WTC11 (cell line): ENCODE results near the gene SH3RF2. TPM values are rescaled to one million over a fixed set of nuclear protein-coding genes. Genes with fewer than 3 reads are reported as not detected.

Experiments used
- ATAC-seq: fragments of 200-7000 bp; cut with Tn5 transposase; 2 replicates; pipeline ENCODE4 v1.10.0; 2021; ENCODE audit warnings: mild to moderate bottlenecking, moderate library complexity
- CTCF ChIA-PET: fragments of 300-600 bp; sonication (Branson Sonifier 250); formaldehyde crosslinking; loops from one replicate; lab custom pipeline; 2021; ENCODE audit warnings: antibody characterized with exemption; lab: Charles Lee
- POLR2A ChIA-PET: fragments of 350-600 bp; sonication (Branson Sonifier 250); formaldehyde crosslinking; loops from one replicate; lab custom pipeline; 2021; ENCODE audit warnings: antibody characterized with exemption; lab: Charles Lee
- DNase-seq: peaks from one replicate; pipeline ENCODE4 v3.0.0; 2021; ENCODE audit warnings: low spot score
- H3K27ac Mint-ChIP-seq: 2 replicates; pipeline ENCODE4 v1.8.0; 2021; ENCODE audit warnings: mixed read lengths
- H3K27me3 Mint-ChIP-seq: 2 replicates; pipeline ENCODE4 v1.8.0; 2021; ENCODE audit warnings: low read depth, mild to moderate bottlenecking, moderate library complexity, mixed read lengths
- H3K36me3 Mint-ChIP-seq: 2 replicates; pipeline ENCODE4 v1.8.0; 2021; ENCODE audit warnings: mixed read lengths
- H3K4me1 Mint-ChIP-seq: 2 replicates; pipeline ENCODE4 v1.8.0; 2022; ENCODE audit warnings: mixed read lengths
- H3K4me3 Mint-ChIP-seq: 2 replicates; pipeline ENCODE4 v1.8.0; 2021; ENCODE audit warnings: mild to moderate bottlenecking, moderate library complexity, mixed read lengths
- H3K9me3 Mint-ChIP-seq: 2 replicates; pipeline ENCODE4 v1.8.0; 2021; ENCODE audit warnings: mixed read lengths
- ATF1 ChIP-seq: sonication (generic); formaldehyde crosslinking; IDR thresholded peaks from 2 replicates; pipeline ENCODE4 v1.8.1; 2023; ENCODE audit warnings: mild to moderate bottlenecking, moderate library complexity, missing genetic modification reagents
- FOXJ3 ChIP-seq: sonication (generic); formaldehyde crosslinking; IDR thresholded peaks from 2 replicates; pipeline ENCODE4 v1.9.0; 2021; ENCODE audit warnings: missing genetic modification reagents, mild to moderate bottlenecking, borderline replicate concordance
- RELA ChIP-seq: sonication (generic); formaldehyde crosslinking; IDR thresholded peaks from 2 replicates; pipeline ENCODE4 v1.8.1; 2022; ENCODE audit warnings: missing genetic modification reagents, mild to moderate bottlenecking, borderline replicate concordance
- TEAD1 ChIP-seq: sonication (generic); formaldehyde crosslinking; IDR thresholded peaks from 2 replicates; pipeline ENCODE4 v1.8.0; 2022; ENCODE audit warnings: mild to moderate bottlenecking, missing genetic modification reagents
- ZNF121 ChIP-seq: sonication (generic); formaldehyde crosslinking; IDR thresholded peaks from 2 replicates; pipeline ENCODE4 v1.8.0; 2023; ENCODE audit warnings: missing genetic modification reagents
- ZNF219 ChIP-seq: sonication (generic); formaldehyde crosslinking; IDR thresholded peaks from 2 replicates; pipeline ENCODE4 v1.8.0; 2023; ENCODE audit warnings: missing genetic modification reagents, mild to moderate bottlenecking, borderline replicate concordance
- ZNF317 ChIP-seq: sonication (generic); formaldehyde crosslinking; IDR thresholded peaks from 2 replicates; pipeline ENCODE4 v1.8.1; 2023; ENCODE audit warnings: low read depth, mild to moderate bottlenecking, moderate library complexity, missing genetic modification reagents, borderline replicate concordance
- ZNF416 ChIP-seq: fragments of 250-450 bp; sonication (Bioruptor Pico); IDR thresholded peaks from 2 replicates; pipeline ENCODE4 v1.9.0; 2021; ENCODE audit warnings: mild to moderate bottlenecking, inconsistent platforms
- total RNA-seq: library from RNA; stranded (reverse); gene quantifications from 3 replicates; pipeline ENCODE4 v1.2.3, GENCODE V29; 2021
- TF ChIP-seq, protein P1 (sequence below): fragments of 250-450 bp; sonication (Bioruptor Pico); IDR thresholded peaks from 2 replicates; pipeline ENCODE4 v1.9.0; 2021; ENCODE audit warnings: mild to moderate bottlenecking
- TF ChIP-seq, protein P2 (sequence below): sonication (generic); formaldehyde crosslinking; IDR thresholded peaks from 2 replicates; pipeline ENCODE4 v1.8.1; 2023; ENCODE audit warnings: mild to moderate bottlenecking, missing genetic modification reagents, borderline replicate concordance
- TF ChIP-seq, protein P3 (sequence below): sonication (generic); formaldehyde crosslinking; IDR thresholded peaks from 2 replicates; pipeline ENCODE4 v1.8.1; 2022; ENCODE audit warnings: missing genetic modification reagents, borderline replicate concordance
- TF ChIP-seq, protein P4 (sequence below): sonication (generic); formaldehyde crosslinking; IDR thresholded peaks from 2 replicates; pipeline ENCODE4 v1.8.0; 2023; ENCODE audit warnings: mild to moderate bottlenecking, missing genetic modification reagents
- TF ChIP-seq, protein P5 (sequence below): sonication (generic); formaldehyde crosslinking; IDR thresholded peaks from 2 replicates; pipeline ENCODE4 v1.8.1; 2023; ENCODE audit warnings: mild to moderate bottlenecking, moderate library complexity, missing genetic modification reagents
- TF ChIP-seq, protein P6 (sequence below): sonication (generic); formaldehyde crosslinking; IDR thresholded peaks from 2 replicates; pipeline ENCODE4 v1.8.1; 2022; ENCODE audit warnings: low read depth, mild to moderate bottlenecking, moderate library complexity, missing genetic modification reagents, borderline replicate concordance

Gene SH3RF2
- total RNA-seq, 1 experiment from 2014 or later = 0.83 TPM

DNA sequence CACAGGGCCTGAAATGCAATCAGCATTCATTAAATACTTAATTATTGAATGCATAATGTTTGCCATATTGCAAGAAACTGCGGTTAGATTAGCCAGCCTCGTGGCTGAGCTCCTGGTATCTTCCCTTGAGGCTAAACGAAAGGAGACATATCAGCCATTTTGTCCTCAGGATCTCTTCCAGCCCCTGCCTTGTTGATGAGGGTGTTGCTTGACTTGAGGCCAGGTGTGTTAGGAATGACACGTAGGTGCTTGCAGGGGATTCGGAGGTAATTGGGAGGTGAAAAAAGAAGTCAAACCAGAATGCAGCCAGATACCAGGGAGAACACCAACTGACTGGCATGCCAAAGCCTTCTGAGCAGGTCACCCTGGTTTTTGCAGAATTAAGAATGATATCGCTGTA, 12.5 kb downstream of the SH3RF2 start (continued):
- TF ChIP-seq, protein P1, sequence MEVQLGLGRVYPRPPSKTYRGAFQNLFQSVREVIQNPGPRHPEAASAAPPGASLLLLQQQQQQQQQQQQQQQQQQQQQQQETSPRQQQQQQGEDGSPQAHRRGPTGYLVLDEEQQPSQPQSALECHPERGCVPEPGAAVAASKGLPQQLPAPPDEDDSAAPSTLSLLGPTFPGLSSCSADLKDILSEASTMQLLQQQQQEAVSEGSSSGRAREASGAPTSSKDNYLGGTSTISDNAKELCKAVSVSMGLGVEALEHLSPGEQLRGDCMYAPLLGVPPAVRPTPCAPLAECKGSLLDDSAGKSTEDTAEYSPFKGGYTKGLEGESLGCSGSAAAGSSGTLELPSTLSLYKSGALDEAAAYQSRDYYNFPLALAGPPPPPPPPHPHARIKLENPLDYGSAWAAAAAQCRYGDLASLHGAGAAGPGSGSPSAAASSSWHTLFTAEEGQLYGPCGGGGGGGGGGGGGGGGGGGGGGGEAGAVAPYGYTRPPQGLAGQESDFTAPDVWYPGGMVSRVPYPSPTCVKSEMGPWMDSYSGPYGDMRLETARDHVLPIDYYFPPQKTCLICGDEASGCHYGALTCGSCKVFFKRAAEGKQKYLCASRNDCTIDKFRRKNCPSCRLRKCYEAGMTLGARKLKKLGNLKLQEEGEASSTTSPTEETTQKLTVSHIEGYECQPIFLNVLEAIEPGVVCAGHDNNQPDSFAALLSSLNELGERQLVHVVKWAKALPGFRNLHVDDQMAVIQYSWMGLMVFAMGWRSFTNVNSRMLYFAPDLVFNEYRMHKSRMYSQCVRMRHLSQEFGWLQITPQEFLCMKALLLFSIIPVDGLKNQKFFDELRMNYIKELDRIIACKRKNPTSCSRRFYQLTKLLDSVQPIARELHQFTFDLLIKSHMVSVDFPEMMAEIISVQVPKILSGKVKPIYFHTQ = no peak

DNA sequence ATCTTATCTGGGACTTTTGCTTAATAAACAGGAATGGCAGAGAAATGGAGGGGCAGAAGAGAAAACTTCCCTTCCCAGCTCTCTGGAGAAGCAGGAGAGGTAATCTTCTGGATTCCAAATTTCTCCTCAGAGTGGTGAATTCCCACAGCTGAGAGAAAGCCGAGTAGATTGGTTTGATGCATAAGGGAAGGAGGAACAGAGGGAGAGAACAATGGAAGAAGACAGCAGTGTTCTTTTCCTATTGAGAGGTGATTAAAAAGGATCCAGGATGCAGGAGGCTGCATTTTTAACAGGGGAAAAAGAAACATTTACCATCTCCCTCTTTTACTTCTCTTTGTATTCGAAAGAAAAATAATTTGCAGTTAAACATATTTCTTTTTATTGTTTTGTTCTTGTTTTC, 13.1 kb downstream of the SH3RF2 start:
- Mint-ChIP-seq H3K4me1 (peaks cover 23% of the 10 kb centered on the region), H3K36me3 (no peaks in the 10 kb centered on the region), H3K4me3 (no peak overlapping the region)
- POLR2A ChIA-PET = no interaction called here
- CTCF ChIA-PET = interaction anchor here (1.9 kb wide), 1 partner anchor 32 kb away, joined by 6 read pairs; no protein-coding TSS in a partner anchor
- TF ChIP-seq RELA (CRISPR knock-in tag) (no peak), FOXJ3 (CRISPR knock-in tag) (no peak), ZNF317 (CRISPR knock-in tag) (no peak), ZNF219 (no peak), TEAD1 (CRISPR knock-in tag) (no peak), ZNF121 (no peak), ZNF416 (no peak), ATF1 (CRISPR knock-in tag) (no peak)
- TF ChIP-seq, protein P2, sequence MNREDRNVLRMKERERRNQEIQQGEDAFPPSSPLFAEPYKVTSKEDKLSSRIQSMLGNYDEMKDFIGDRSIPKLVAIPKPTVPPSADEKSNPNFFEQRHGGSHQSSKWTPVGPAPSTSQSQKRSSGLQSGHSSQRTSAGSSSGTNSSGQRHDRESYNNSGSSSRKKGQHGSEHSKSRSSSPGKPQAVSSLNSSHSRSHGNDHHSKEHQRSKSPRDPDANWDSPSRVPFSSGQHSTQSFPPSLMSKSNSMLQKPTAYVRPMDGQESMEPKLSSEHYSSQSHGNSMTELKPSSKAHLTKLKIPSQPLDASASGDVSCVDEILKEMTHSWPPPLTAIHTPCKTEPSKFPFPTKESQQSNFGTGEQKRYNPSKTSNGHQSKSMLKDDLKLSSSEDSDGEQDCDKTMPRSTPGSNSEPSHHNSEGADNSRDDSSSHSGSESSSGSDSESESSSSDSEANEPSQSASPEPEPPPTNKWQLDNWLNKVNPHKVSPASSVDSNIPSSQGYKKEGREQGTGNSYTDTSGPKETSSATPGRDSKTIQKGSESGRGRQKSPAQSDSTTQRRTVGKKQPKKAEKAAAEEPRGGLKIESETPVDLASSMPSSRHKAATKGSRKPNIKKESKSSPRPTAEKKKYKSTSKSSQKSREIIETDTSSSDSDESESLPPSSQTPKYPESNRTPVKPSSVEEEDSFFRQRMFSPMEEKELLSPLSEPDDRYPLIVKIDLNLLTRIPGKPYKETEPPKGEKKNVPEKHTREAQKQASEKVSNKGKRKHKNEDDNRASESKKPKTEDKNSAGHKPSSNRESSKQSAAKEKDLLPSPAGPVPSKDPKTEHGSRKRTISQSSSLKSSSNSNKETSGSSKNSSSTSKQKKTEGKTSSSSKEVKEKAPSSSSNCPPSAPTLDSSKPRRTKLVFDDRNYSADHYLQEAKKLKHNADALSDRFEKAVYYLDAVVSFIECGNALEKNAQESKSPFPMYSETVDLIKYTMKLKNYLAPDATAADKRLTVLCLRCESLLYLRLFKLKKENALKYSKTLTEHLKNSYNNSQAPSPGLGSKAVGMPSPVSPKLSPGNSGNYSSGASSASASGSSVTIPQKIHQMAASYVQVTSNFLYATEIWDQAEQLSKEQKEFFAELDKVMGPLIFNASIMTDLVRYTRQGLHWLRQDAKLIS (CRISPR knock-in tag) = no peak
- TF ChIP-seq, protein P3, sequence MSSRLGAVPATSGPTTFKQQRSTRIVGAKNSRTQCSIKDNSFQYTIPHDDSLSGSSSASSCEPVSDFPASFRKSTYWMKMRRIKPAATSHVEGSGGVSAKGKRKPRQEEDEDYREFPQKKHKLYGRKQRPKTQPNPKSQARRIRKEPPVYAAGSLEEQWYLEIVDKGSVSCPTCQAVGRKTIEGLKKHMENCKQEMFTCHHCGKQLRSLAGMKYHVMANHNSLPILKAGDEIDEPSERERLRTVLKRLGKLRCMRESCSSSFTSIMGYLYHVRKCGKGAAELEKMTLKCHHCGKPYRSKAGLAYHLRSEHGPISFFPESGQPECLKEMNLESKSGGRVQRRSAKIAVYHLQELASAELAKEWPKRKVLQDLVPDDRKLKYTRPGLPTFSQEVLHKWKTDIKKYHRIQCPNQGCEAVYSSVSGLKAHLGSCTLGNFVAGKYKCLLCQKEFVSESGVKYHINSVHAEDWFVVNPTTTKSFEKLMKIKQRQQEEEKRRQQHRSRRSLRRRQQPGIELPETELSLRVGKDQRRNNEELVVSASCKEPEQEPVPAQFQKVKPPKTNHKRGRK (CRISPR knock-in tag) = no peak
- TF ChIP-seq, protein P4, sequence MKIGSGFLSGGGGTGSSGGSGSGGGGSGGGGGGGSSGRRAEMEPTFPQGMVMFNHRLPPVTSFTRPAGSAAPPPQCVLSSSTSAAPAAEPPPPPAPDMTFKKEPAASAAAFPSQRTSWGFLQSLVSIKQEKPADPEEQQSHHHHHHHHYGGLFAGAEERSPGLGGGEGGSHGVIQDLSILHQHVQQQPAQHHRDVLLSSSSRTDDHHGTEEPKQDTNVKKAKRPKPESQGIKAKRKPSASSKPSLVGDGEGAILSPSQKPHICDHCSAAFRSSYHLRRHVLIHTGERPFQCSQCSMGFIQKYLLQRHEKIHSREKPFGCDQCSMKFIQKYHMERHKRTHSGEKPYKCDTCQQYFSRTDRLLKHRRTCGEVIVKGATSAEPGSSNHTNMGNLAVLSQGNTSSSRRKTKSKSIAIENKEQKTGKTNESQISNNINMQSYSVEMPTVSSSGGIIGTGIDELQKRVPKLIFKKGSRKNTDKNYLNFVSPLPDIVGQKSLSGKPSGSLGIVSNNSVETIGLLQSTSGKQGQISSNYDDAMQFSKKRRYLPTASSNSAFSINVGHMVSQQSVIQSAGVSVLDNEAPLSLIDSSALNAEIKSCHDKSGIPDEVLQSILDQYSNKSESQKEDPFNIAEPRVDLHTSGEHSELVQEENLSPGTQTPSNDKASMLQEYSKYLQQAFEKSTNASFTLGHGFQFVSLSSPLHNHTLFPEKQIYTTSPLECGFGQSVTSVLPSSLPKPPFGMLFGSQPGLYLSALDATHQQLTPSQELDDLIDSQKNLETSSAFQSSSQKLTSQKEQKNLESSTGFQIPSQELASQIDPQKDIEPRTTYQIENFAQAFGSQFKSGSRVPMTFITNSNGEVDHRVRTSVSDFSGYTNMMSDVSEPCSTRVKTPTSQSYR (CRISPR knock-in tag) = no peak
- TF ChIP-seq, protein P5, sequence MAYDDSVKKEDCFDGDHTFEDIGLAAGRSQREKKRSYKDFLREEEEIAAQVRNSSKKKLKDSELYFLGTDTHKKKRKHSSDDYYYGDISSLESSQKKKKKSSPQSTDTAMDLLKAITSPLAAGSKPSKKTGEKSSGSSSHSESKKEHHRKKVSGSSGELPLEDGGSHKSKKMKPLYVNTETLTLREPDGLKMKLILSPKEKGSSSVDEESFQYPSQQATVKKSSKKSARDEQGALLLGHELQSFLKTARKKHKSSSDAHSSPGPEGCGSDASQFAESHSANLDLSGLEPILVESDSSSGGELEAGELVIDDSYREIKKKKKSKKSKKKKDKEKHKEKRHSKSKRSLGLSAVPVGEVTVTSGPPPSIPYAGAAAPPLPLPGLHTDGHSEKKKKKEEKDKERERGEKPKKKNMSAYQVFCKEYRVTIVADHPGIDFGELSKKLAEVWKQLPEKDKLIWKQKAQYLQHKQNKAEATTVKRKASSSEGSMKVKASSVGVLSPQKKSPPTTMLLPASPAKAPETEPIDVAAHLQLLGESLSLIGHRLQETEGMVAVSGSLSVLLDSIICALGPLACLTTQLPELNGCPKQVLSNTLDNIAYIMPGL (CRISPR knock-in tag) = no peak
- TF ChIP-seq, protein P6, sequence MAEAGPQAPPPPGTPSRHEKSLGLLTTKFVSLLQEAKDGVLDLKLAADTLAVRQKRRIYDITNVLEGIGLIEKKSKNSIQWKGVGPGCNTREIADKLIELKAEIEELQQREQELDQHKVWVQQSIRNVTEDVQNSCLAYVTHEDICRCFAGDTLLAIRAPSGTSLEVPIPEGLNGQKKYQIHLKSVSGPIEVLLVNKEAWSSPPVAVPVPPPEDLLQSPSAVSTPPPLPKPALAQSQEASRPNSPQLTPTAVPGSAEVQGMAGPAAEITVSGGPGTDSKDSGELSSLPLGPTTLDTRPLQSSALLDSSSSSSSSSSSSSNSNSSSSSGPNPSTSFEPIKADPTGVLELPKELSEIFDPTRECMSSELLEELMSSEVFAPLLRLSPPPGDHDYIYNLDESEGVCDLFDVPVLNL (CRISPR knock-in tag) = no peak
- TF ChIP-seq, all 79 proteins: peak for 0
- Mint-ChIP-seq H3K9me3 (no peaks in the 10 kb centered on the region; the same call in 1 of the 2 replicates), H3K27me3 (peaks cover 3% of the 10 kb centered on the region; the same call in 1 of the 2 replicates), H3K27ac (peak overlapping the region; percentile 42; the same call in 1 of the 2 replicates)
- DNase-seq = no peak
- ATAC-seq = peak; percentile 50
